B cell (primary cell): ENCODE data around the gene CAMK1. TPM values are rescaled to one million over a fixed set of nuclear protein-coding genes. Genes with fewer than 3 reads are reported as not detected.

Source experiments
- ATAC-seq: fragments of 200-7000 bp; cut with Tn5 transposase; one replicate; pipeline ENCODE4 v1.10.0; 2021; ENCODE audit warnings: low read depth, mild to moderate bottlenecking, moderate number of reproducible peaks, moderate library complexity
- CTCF ChIA-PET: fragments of 350-600 bp; sonication (Branson Sonifier 250); formaldehyde crosslinking; loops from one replicate; lab custom pipeline; 2021; ENCODE audit warnings: antibody characterized with exemption, inconsistent platforms; lab: Charles Lee
- POLR2A ChIA-PET: fragments of 350-600 bp; sonication (Branson Sonifier 250); formaldehyde crosslinking; loops from one replicate; lab custom pipeline; 2021; ENCODE audit warnings: antibody characterized with exemption; lab: Charles Lee
- DNase-seq: peaks from one replicate; pipeline ENCODE4 v3.0.0; 2013
- H2AFZ ChIP-seq: 2 replicates; pipeline ENCODE4 v1.6.1; 2012; ENCODE audit warnings: mild to moderate bottlenecking, low read depth, low read length; ENCODE audit not compliant: insufficient read depth, poor library complexity, severe bottlenecking
- H3K27ac ChIP-seq, 2 donors: 1 replicate in 1 of 2; 2 replicates in 1 of 2; pipeline ENCODE4 v1.5.1; 2012 to 2013; ENCODE audit warnings: low read length in 2 of 2, mild to moderate bottlenecking in 2 of 2, moderate library complexity in 1 of 2
- H3K27me3 ChIP-seq, 4 experiments: fragments of 200-600 bp in 1 of 4; sonication (generic) in 1 of 4; replicated peaks in 1 of 4; 1 replicate in 2 of 4; 2 replicates in 2 of 4; pipeline versions ENCODE4 v1.6.1 to v1.7.0; 2013 to 2016; ENCODE audit warnings: low read length in 3 of 4, mild to moderate bottlenecking in 2 of 4, mixed read lengths in 1 of 4, moderate library complexity in 1 of 4; ENCODE audit not compliant: insufficient read depth in 4 of 4, control insufficient read depth in 3 of 4; ENCODE audit errors: control extremely low read depth in 1 of 4
- H3K36me3 ChIP-seq, 2 experiments: replicated peaks in 1 of 2; 1 replicate in 1 of 2; 2 replicates in 1 of 2; pipeline versions ENCODE4 v1.6.1 to v1.7.1; 2013; ENCODE audit warnings: low read length in 1 of 2; ENCODE audit not compliant: insufficient read depth in 2 of 2, control insufficient read depth in 1 of 2; ENCODE audit errors: control extremely low read depth in 1 of 2, extremely low read depth in 1 of 2
- H3K4me1 ChIP-seq, 2 donors: fragments of 200-600 bp in 1 of 2; sonication (generic) in 1 of 2; 1 replicate in 1 of 2; 2 replicates in 1 of 2; pipeline versions ENCODE4 v1.5.1 to v1.6.1; 2013 to 2017; ENCODE audit warnings: low read length in 2 of 2; ENCODE audit not compliant: control insufficient read depth in 2 of 2, insufficient read depth in 2 of 2
- H3K4me2 ChIP-seq: replicated peaks from 2 replicates; pipeline ENCODE3; 2012; ENCODE audit warnings: mild to moderate bottlenecking, low read depth, low read length; ENCODE audit not compliant: poor library complexity, severe bottlenecking
- H3K4me3 ChIP-seq, 5 experiments: fragments of 200-600 bp in 1 of 5; sonication (generic) in 1 of 5; 1 replicate in 3 of 5; 2 replicates in 2 of 5; pipeline versions ENCODE4 v1.5.1 to v1.7.0; 2011 to 2016; ENCODE audit warnings: low read length in 4 of 5, mild to moderate bottlenecking in 4 of 5, low read depth in 2 of 5, control low read depth in 1 of 5, moderate library complexity in 1 of 5; ENCODE audit not compliant: insufficient read depth in 1 of 5; ENCODE audit errors: control extremely low read depth in 1 of 5, extremely low read depth in 1 of 5
- H3K79me2 ChIP-seq: fragments of 200-600 bp; sonication (generic); one replicate; pipeline ENCODE4 v1.6.0; 2016; ENCODE audit warnings: low read length; ENCODE audit not compliant: control insufficient read depth, insufficient read depth
- H3K9ac ChIP-seq: fragments of 200-600 bp; sonication (generic); 2 replicates; pipeline ENCODE4 v1.6.1; 2017; ENCODE audit warnings: mild to moderate bottlenecking, low read length, moderate library complexity
- H3K9me3 ChIP-seq, 3 donors: one replicate each; pipeline versions ENCODE4 v1.6.1 to v1.7.1; 2013; ENCODE audit warnings: low read length in 2 of 3; ENCODE audit not compliant: control insufficient read depth in 2 of 3, insufficient read depth in 1 of 3; ENCODE audit errors: control extremely low read depth in 1 of 3
- H4K20me1 ChIP-seq: 2 replicates; pipeline ENCODE4 v1.6.0; 2012; ENCODE audit warnings: mild to moderate bottlenecking, low read length; ENCODE audit not compliant: insufficient read depth, control insufficient read depth, poor library complexity, severe bottlenecking
- H3K27ac Mint-ChIP-seq: one replicate; pipeline ENCODE4 v1.8.0; 2021; ENCODE audit warnings: mixed read lengths
- H3K27me3 Mint-ChIP-seq: one replicate; pipeline ENCODE4 v1.8.0; 2021; ENCODE audit warnings: mixed read lengths
- H3K4me1 Mint-ChIP-seq: one replicate; pipeline ENCODE4 v1.8.0; 2021; ENCODE audit warnings: mixed read lengths
- H3K4me3 Mint-ChIP-seq: one replicate; pipeline ENCODE4 v1.8.0; 2021; ENCODE audit warnings: mixed read lengths
- H3K9me3 Mint-ChIP-seq: one replicate; pipeline ENCODE4 v1.8.0; 2022; ENCODE audit warnings: mixed read lengths; ENCODE audit not compliant: insufficient read depth
- CTCF ChIP-seq: fragments of 200-600 bp; IDR thresholded peaks from one replicate; pipeline ENCODE4 v1.8.0; 2022; ENCODE audit warnings: antibody characterized with exemption, mild to moderate bottlenecking
- WGBS: methylation state at CpG from one replicate; pipeline ENCODE4 v1.1.5; 2013; ENCODE audit warnings: missing lambda C conversion rate; ENCODE audit not compliant: insufficient coverage; 5-methylcytosine and 5-hydroxymethylcytosine counted together
- intact Hi-C: fragments of 100-400 bp; cut with micrococcal nuclease; formaldehyde crosslinking; loops from one replicate; pipeline ENCODE4 v1.10.0; 2022
- polyA plus RNA-seq: library from polyadenylated mRNA; depleted of rRNA; stranded (reverse); fragments of >200 nt; gene quantifications from 2 replicates; pipeline ENCODE4 v1.2.3, GENCODE V29; 2012
- total RNA-seq, 2 donors: library from RNA; stranded (reverse); fragments of 120-200 nt in 1 of 2; gene quantifications; 1 replicate in 1 of 2; 2 replicates in 1 of 2; pipeline versions ENCODE4 v1.2.3 to v1.2.4, GENCODE V29; 2013 to 2022

CAMK1 gene
- total and polyA plus RNA-seq, 2 donors (not counting 1 experiment from before 2014, with no cell fraction given): 0.57 to 0.82 TPM

- Histone ChIP-seq H3K79me2 (peaks cover 76% of the 10 kb centered on the region), H3K9ac (peak overlapping the region; percentile 98), H3K27ac (peak overlapping the region; percentile 93 to 99), H3K27me3 (no peaks in the 10 kb centered on the region), H3K4me1 (peaks cover 52 to 65% of the 10 kb centered on the region in 2 donors), H3K4me3 (peak overlapping the region; percentile 78 to 99 (median 94)), H3K4me2 (peak overlapping the region; percentile 98), H3K36me3 (peaks cover 15 to 39% of the 10 kb centered on the region in 2 experiments), H3K9me3 (no peaks in the 10 kb centered on the region), H2AFZ (peak overlapping the region; percentile 96), H4K20me1 (peaks cover 44% of the 10 kb centered on the region)
- H3K4me3 Mint-ChIP-seq: peak overlapping the region; percentile 99
- H3K4me1 Mint-ChIP-seq: peaks cover 62% of the 10 kb centered on the region
- ATAC-seq: no peak
- TF ChIP-seq CTCF: no peak
- ChIA-PET POLR2A (interaction anchor here (0.5 to 1.6 kb wide), 20 partner anchors 11 to 528 kb away, joined by 3 to 39 read pairs (median 5); partner anchors contain the start of genes BRPF1, CRELD1, EMC3 and FANCD2), CTCF (interaction anchor here (0.7 to 2.0 kb wide), 14 partner anchors 12 to 945 kb away, joined by 3 to 17 read pairs (median 4); partner anchors contain the start of genes OGG1 and TTLL3)
- H3K27ac Mint-ChIP-seq: peak overlapping the region; percentile 100
- WGBS: 2% methylated on average over 21 of the region's 23 CpGs
- intact Hi-C loops: loop anchor here (1.0 to 2.0 kb wide), 4 partner anchors 97 to 455 kb away; partner anchors contain the start of genes CRELD1, JAGN1, SETD5 and TATDN2
- H3K27me3 Mint-ChIP-seq: no peaks in the 10 kb centered on the region
- DNase-seq: no peak
- no peaks in the 10 kb centered on the region for H3K9me3 Mint-ChIP-seq
These were observed 23.5 kb upstream of the CAMK1 start for GRCh38 chr3:9793161-9793781.
